OCI-LY3 (cell line): Measurements from ENCODE around the gene TRIM24.

Experiments
- CTCF ChIP-seq: fragments of 200-600, 300-600 bp; sonication (generic); IDR thresholded peaks from 2 replicates; pipeline ENCODE4 v1.5.1; 2014; ENCODE audit warnings: antibody characterized with exemption, low read length, low read depth
- EZH2phosphoT487 ChIP-seq: fragments of 200-600 bp; shearing (Covaris generic); IDR thresholded peaks from 2 replicates; pipeline ENCODE4 v1.6.1; 2018; ENCODE audit warnings: antibody characterized with exemption, mixed run types, low read depth

- TF ChIP-seq CTCF, result no peak
- no peak for TF ChIP-seq EZH2phosphoT487
Observed at GRCh38 chr7:138425026-138425425, 35.0 kb upstream of the TRIM24 start.
